ENCODE measurements around the gene SYNPO2.
"Not testable (repeated sequence)": the region's sequence is repeated elsewhere in the genome, so short reads cannot be mapped to it uniquely, and the experiment has no call there.

The SYNPO2 gene

DNA sequence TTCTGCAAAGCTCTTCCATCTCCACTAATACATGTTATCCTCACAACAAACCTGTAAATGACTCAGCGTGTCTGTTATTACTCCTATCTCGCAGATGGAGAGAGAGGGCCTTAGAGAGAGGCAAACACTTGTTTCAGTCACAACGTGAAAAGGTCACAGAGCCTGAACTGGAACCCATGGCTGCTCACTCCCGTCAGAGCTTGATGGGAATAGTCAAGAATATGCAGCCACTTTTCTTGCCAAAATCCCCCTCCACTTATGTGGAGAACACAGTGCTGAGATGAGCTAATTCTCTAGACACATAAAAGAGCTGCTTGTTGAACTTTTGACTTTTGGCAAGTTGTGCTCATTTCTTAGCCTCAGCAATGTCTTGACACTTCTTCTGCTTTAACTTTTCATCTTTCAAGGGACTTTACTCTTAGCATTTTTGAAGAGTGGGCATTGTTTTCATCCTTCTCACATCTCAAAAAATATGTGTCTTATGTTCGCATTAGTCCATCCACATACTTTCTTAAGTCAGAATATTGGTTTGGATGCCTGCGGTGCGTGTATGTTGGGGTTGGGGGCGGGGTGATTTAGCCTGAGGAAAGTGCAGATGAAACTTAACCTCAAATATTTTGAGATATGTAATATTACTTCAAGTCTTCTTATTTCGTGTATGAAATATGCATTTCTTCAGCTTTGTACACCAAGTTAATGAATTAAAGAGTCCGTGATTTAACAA lies 69.2 kb downstream of the SYNPO2 start:
- in situ Hi-C loops (cut with MboI; ENCODE audit: low pct_unique_long_range_greater_than_20kb, low sequenced_read_pairs), result no loop called here
- DNase-seq, result no peak

DNA sequence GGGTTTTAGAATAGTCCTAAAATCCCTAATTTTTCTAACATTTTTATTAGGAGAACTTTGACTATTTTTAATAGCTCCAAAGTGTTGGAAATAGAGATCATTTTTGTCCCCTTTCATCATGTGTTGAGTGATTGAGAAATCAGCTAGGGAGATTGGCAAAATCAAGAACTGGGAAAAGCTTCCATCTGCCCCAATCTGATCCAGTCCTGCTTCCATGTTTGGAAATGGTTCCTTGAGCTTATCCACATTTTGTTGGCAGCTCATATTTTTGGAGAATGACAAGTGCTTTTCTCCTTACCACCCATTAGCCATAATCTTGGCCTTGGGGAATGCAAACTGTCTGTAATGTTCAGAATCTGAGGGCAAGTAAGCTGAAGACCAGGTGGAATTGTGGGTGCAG lies 73.9 kb downstream of the SYNPO2 start:
- DNase-seq, result no peak
- in situ Hi-C loops (cut with MboI; ENCODE audit: low pct_unique_long_range_greater_than_20kb, low sequenced_read_pairs), result no loop called here

DNA sequence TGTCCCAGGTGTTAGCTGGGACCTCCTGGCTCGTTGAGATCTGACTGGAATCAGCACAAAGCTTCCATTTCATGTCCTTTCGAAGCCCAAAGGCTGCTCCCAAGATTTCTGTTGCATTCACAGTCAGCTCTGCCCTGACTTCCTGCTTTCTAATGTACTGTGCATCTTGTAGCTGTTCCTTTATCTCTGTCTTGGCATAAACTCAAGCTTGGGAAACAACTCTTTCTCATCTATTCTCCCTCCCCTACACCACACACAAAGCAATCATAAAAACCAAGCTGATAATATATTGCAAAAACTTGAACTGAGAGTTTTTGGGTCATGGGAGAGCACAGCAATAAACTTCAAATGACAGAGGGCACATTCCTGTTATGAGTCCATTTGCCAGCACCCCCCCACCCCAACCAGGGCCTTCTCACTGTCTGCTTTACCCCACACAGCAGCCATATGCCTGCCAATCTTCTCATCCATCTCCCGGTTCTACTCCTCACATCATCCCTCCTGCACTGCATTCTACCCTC lies 76.3 kb downstream of the SYNPO2 start:
- in situ Hi-C loops (cut with MboI; ENCODE audit: low pct_unique_long_range_greater_than_20kb, low sequenced_read_pairs), result no loop called here
- no peak for DNase-seq

DNA sequence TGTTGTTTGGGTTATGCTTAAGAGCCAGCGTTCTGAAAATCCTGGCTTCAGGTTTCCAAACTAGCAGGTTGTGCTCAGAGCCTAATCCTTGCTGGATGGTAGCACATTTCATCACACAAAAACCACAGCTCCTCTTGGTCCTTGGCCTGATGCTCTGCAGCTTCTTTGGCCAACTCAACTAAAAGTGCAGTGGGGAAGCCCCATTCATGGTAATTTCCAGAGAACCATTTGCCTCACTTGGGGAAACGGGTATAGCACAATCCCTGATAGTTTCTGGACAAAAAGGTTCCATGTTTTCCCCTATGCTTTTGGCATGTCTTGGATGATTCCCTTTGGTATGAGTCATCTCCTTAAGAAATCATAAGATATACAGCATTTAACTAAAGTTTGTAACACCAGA lies 78.7 kb downstream of the SYNPO2 start:
- in situ Hi-C loops (cut with MboI; ENCODE audit: low pct_unique_long_range_greater_than_20kb, low sequenced_read_pairs), result no loop called here
- DNase-seq, result no peak

DNA sequence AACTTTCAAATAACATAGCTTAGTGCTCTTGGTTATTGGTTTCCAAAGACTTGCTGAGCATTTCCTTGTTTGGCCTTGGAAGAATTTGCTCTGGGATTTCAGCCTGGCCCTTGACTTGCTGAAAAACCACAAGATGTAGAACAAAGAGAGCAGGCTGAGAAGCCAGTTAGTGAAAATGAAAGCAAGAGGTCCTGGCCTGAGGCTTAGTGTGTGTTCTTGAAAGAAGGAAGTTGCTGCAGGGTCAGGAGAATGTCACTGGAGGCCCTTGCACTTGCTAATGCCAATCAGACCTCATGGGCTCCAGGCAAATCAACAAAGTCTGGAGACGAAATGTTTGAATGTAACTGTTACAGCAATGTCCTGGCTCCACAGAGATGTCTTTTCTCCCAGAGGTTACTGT lies 79.4 kb downstream of the SYNPO2 start:
- in situ Hi-C loops (cut with MboI; ENCODE audit: low pct_unique_long_range_greater_than_20kb, low sequenced_read_pairs), result no loop called here
- DNase-seq, result peak; percentile 90

DNA sequence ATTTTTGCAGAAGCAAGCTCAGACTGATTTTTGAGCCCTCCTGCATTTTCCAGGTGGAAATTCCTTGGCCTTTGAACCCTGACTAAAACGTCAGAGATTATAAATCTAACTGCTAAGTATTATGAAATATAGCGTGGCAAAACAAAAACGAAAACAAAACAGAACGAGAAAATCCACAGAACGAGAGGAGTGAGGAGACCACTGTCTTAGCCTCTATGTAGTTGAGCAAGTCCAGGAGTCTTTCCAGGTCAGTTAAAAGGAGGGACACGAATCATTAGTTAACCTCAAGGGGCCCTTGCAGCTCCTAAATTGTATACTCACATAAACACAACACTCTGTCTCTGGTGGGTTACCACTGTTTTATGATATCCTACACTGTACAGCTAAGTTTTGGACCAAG lies 80.2 kb downstream of the SYNPO2 start:
- no peak for DNase-seq
- in situ Hi-C loops (cut with MboI; ENCODE audit: low pct_unique_long_range_greater_than_20kb, low sequenced_read_pairs), result no loop called here

DNA sequence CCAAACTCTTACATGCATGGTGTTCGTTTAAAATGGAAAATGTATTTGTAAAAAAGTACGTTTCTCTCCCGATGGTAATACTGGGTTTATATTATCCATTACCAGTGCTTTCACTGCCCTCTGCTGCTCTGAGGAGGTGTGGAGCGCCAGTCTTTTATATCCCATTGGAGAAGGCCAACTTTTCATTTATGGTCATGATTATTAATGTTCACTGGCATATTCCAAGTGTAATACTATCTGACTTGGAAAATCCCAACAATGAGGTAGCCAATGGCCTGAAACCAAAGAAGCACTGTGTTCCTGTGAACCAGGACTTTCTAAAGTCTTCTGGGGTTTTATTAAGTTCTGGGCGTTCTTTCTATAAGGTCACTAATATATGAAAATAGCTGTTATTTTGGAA lies 80.7 kb downstream of the SYNPO2 start:
- in situ Hi-C loops (cut with MboI; ENCODE audit: low pct_unique_long_range_greater_than_20kb, low sequenced_read_pairs), result no loop called here
- peak; percentile 28 for DNase-seq

DNA sequence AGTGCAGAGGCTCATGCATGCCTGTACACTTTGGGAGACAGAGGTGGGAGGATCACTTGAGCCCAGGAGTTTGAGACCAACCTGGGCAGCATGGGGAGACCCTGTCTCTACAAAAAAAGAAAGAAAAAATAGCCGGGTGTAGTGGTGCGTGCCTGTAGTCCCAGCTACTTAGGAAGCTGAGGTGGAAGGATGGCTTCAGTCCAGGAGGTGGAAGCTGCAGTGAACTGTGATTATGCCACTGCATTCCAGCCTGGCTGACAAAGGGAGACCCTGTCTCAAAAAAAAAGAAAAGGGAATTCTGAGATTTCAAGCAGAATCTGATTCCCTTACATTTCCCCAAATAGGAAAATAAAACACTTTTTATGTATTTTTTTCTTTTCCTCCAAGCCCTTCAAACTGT lies 83.5 kb downstream of the SYNPO2 start:
- in situ Hi-C loops (cut with MboI; ENCODE audit: low pct_unique_long_range_greater_than_20kb, low sequenced_read_pairs), result no loop called here
- DNase-seq, result no peak

DNA sequence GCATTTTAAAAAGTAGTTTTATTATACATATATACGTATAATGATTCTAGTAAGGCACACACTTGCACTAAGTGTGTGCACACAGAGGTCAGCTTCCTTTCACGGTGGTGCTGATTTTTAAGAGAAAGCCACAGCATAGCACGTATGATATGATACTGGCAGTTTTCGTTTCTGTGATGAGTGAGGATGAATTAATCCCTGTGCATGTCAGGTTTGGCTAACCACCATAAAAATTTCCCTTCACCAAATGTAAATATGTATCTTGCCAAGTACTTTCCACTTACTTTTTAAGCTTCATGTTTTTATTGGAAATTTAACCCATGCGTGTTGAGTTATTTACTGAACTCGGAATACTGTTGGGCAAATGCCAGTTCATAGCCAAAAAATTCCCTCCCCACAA lies 84.6 kb downstream of the SYNPO2 start:
- DNase-seq, result no peak
- in situ Hi-C loops (cut with MboI; ENCODE audit: low pct_unique_long_range_greater_than_20kb, low sequenced_read_pairs), result no loop called here

DNA sequence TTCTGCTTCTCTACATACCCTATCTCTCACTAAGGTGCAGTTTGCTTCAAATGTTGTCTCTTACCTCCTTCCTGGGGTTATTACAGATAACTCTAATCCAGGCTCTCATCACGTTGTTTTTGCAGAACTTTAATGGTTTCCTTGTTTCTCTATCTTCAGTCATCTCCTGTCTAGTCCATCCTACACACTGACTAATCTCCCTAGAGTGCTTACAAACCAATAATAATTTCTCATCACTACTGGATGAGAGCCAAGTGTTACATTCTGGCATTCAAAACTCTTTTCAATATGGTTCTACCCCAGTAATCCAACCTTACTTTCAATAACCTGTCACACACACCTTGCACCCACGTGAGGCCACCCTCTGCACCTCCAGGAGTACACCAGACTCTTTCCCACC lies 86.1 kb downstream of the SYNPO2 start:
- in situ Hi-C loops (cut with MboI; ENCODE audit: low pct_unique_long_range_greater_than_20kb, low sequenced_read_pairs), result loop anchor here (25.0 kb wide), 1 partner anchor 513 kb away; no protein-coding TSS in a partner anchor
- DNase-seq, result no peak

DNA sequence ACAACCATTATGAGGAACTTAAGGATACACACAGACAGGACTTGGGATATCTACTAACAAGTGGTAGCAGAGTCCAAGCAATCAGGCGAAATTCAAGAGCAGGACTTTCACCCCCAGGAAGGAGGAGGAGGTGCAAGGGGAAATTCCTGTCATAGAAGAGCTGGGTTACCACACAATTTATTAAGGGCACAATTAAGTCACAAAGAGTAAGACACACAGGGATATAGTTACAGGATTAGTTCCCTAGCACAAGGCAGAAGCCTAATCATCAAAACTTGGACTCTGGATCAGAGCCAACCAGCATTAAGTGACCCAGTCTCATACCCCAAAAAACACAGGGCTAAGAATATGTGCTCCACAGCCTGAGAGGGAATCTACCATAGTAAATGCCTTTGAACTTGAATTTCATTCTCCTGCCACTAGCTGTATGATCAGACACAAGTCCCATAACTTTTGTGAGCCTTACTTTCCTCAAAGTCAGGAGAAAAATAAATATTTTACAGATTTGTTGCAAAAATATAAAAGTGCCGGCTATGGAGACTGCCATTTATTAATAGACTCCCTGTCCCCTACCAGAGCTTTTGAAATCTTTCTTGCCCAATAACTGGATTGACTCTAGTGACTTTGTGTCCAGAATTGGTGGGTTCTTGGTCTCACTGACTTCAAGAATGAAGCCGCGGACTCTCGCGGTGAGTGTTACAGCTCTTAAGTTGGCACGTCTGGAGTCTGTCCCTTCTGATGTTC lies 87.0 kb downstream of the SYNPO2 start:
- in situ Hi-C loops (cut with MboI; ENCODE audit: low pct_unique_long_range_greater_than_20kb, low sequenced_read_pairs), result loop anchor here (25.0 kb wide), 1 partner anchor 512 kb away; no protein-coding TSS in a partner anchor
- no peak for DNase-seq

DNA sequence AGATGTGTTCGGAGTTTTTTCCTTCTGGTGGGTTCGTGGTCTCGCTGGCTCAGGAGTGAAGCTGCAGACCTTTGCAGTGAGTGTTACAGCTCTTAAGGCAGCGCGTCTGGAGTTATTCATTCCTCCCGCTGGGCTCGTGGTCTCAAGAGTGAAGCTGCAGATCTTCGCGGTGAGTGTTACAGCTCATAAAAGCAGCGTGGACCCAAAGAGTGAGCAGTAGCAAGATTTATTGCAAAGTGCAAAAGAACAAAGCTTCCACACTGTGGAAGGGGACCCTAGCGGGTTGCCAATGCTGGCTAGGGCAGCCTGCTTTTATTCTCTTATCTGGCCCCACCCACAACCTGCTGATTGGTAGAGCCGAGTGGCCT lies 87.5 kb downstream of the SYNPO2 start:
- not testable (repeated sequence) for DNase-seq
- in situ Hi-C loops (cut with MboI; ENCODE audit: low pct_unique_long_range_greater_than_20kb, low sequenced_read_pairs), result loop anchor here (25.0 kb wide), 1 partner anchor 511 kb away; no protein-coding TSS in a partner anchor

DNA sequence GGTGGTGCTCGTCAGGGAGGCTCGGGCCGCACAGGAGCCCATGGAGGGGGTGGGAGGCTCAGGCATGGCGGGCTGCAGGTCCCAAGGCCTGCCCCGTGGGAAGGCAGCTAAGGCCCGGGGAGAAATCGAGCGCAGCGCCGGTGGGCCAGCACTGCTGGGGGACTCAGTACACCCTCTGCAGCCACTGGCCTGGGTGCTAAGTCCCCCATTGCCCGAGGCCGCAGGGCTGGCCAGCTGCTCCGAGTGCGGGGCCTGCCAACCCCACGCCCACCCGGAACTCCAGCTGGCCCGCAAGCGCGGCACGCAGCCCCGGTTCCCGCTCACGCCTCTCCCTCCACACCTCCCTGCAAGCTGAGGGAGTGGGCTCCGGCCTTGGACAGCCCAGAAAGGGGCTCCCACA lies 88.4 kb downstream of the SYNPO2 start:
- DNase-seq, result not testable (repeated sequence)
- in situ Hi-C loops (cut with MboI; ENCODE audit: low pct_unique_long_range_greater_than_20kb, low sequenced_read_pairs), result loop anchor here (25.0 kb wide), 1 partner anchor 510 kb away; no protein-coding TSS in a partner anchor

DNA sequence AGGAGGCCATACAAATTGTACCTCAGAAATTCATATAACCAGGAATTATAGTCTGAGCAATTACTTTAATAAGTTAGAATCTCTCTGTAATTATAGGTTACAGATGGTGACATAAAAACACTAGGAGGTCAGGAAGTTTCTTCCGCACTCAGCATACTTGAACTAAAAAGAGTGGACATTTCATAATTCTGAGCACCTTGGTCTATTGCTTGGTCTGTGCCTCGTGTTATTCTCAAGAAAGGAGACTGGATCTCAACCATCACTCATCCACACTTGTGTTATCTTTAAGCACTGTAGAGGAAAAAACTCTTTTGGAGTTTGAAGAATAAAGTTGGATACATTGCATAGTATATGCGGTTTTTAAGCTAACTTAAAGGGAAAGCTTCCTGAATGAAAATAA lies 91.1 kb downstream of the SYNPO2 start:
- no peak for DNase-seq
- in situ Hi-C loops (cut with MboI; ENCODE audit: low pct_unique_long_range_greater_than_20kb, low sequenced_read_pairs), result loop anchor here (25.0 kb wide), 1 partner anchor 508 kb away; no protein-coding TSS in a partner anchor

DNA sequence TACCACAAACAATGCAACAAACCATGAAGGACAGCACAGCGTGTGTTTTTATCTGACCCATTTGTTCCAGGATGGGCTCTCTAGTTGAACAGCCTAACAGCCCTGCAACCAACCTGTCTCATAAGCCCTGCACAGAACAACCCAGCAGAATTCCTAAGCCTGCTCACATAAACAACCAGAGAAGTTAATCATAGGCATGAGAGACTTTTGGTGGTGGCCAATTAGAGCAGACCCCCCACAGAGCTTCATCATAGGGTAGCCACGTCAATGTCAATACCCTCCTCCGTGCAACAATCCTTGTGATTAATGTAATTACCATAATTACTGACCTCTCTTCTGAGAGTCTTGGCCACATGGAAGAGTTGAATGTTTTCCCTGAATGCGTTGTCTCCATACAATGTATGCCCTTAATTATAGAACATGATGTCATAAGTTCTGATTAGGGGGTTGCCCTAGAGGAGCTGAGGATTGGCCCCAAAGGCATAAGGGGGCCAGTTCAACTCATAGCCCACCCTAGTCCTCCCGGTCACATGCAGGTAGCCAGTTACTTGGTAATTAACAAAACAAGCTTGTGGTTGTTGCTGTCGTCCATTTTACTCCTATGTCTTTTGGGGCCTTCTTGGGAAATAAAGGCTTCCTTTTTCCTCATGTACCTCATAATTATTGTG lies 92.7 kb downstream of the SYNPO2 start:
- DNase-seq, result no peak
- in situ Hi-C loops (cut with MboI; ENCODE audit: low pct_unique_long_range_greater_than_20kb, low sequenced_read_pairs), result loop anchor here (25.0 kb wide), 1 partner anchor 506 kb away; no protein-coding TSS in a partner anchor

DNA sequence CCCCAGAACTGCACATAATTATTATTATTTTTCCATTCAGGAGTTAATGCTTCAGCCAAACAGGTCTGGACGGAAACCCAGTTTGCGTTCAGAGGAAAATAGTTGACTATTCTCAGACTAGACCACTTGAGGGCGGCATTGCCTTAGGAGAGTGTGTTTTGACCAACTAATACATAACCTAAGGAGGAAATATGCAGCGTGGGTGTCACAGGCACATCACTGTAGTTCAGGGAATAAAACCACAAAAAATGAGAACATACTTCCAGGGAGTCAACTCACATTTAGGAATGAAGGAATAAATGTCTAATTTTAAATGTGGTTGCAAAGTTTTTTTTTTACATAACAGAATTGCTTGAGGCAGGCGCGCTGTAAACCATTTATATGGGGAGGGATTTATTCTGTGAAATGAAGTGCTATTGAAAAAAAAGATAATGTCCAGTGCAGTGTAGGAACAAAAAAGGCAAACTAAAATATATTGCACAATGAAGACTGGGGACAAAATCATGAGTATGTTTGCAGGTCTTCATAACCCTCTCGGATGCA lies 93.3 kb downstream of the SYNPO2 start:
- in situ Hi-C loops (cut with MboI; ENCODE audit: low pct_unique_long_range_greater_than_20kb, low sequenced_read_pairs), result loop anchor here (25.0 kb wide), 1 partner anchor 505 kb away; no protein-coding TSS in a partner anchor
- peak; percentile 73 for DNase-seq

DNA sequence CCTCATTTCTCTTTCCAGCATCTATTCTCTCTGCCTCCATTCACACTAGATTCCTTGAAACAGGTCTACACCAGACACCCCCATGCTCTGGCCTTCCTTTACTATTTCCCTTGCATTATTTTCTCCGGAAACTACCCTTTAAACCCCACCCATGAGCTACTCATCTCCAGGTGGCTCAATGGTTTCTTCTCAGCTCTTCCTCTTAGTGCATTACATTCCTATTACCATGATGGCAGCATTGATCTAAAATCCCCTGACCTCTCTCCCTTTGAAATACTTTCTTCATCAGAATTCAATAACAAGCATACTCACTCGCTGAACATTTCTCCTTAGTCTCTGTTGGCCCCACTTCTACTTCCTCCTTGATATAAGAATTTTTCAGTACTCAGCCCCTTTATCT lies 94.6 kb downstream of the SYNPO2 start:
- in situ Hi-C loops (cut with MboI; ENCODE audit: low pct_unique_long_range_greater_than_20kb, low sequenced_read_pairs), result loop anchor here (25.0 kb wide), 1 partner anchor 504 kb away; no protein-coding TSS in a partner anchor
- no peak for DNase-seq

DNA sequence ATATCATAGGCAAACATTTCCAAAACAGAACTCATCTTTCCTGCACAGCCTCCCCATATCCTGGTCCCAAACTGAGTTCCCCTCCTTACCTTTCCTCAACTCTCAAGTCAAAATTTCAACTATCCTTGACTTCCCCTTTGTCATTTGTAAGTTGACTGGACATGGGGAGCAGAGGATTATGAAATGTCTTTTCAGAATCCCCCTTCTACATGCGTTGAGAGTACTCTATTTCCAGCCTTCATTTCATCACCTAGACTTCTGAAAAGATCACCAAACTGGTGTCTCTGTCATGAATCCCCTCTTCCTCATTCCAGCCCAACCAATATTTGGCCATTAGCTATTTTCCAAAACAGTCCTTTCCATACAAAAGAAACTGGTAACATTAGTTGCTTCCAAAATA lies 95.2 kb downstream of the SYNPO2 start:
- in situ Hi-C loops (cut with MboI; ENCODE audit: low pct_unique_long_range_greater_than_20kb, low sequenced_read_pairs), result loop anchor here (25.0 kb wide), 1 partner anchor 503 kb away; no protein-coding TSS in a partner anchor
- DNase-seq, result no peak
